Activated T-helper 1 cell treated with anti-CD3 and anti-CD28 coated beads, Interleukin-12 subunit alpha, Interleukin-12 subunit beta, Interleukin-2, Interleukin-4 antibody, amounts not matched to agents 30 ng/mL and 10 ng/mL and 1 ng/mL, durations not matched to agents 14 hours and 24 hours and 36 hours (primary cell): ENCODE measurements around the gene USP17L19. TPM values are rescaled to one million over a fixed set of nuclear protein-coding genes. Genes with fewer than 3 reads are reported as not detected.
A peak's percentile ranks its signal among the peaks of the same experiment; 100 is the strongest.
"Not testable (repeated sequence)": the region's sequence is repeated elsewhere in the genome, so short reads cannot be mapped to it uniquely, and the experiment has no call there.

Experiments
- DNase-seq: peaks from one replicate; pipeline ENCODE4 v3.0.0; 2021; ENCODE audit warnings: low spot score
- H3K27ac Mint-ChIP-seq: one replicate; pipeline ENCODE4 v1.8.0; 2021; ENCODE audit warnings: mild to moderate bottlenecking, mixed read lengths
- H3K27me3 Mint-ChIP-seq: one replicate; pipeline ENCODE4 v1.8.0; 2022; ENCODE audit warnings: mild to moderate bottlenecking, moderate library complexity, mixed read lengths; ENCODE audit not compliant: insufficient read depth
- H3K36me3 Mint-ChIP-seq: one replicate; pipeline ENCODE4 v1.8.0; 2021; ENCODE audit warnings: low read depth, mixed read lengths
- H3K4me1 Mint-ChIP-seq: one replicate; pipeline ENCODE4 v1.8.0; 2021; ENCODE audit warnings: low read depth, mixed read lengths
- H3K4me3 Mint-ChIP-seq: one replicate; pipeline ENCODE4 v1.8.0; 2021; ENCODE audit warnings: mild to moderate bottlenecking, moderate library complexity, mixed read lengths
- H3K9me3 Mint-ChIP-seq: one replicate; pipeline ENCODE4 v1.8.0; 2021; ENCODE audit warnings: mixed read lengths
- intact Hi-C: fragments of 100-400 bp; cut with micrococcal nuclease; formaldehyde crosslinking; loops from one replicate; pipeline ENCODE4 v1.15.1; 2024
- total RNA-seq: library from RNA; stranded (reverse); gene quantifications from 2 replicates; pipeline ENCODE4 v1.2.3, GENCODE V29; 2022

USP17L19 gene
- total RNA-seq, 1 donor from 2014 or later, result not detected

- H3K9me3 Mint-ChIP-seq, H3K4me3 Mint-ChIP-seq, H3K4me1 Mint-ChIP-seq, DNase-seq, H3K27ac Mint-ChIP-seq, H3K36me3 Mint-ChIP-seq, H3K27me3 Mint-ChIP-seq, intact Hi-C loops: not testable (repeated sequence)
Observed at GRCh38 chr4:9267319-9267718, 14.1 kb downstream of the USP17L19 start, which contains the start of gene USP17L22. Gene USP17L22 (plus strand): TSS chr4:9267619. CDS start chr4:9267619, 0 bp downstream.

DNA sequence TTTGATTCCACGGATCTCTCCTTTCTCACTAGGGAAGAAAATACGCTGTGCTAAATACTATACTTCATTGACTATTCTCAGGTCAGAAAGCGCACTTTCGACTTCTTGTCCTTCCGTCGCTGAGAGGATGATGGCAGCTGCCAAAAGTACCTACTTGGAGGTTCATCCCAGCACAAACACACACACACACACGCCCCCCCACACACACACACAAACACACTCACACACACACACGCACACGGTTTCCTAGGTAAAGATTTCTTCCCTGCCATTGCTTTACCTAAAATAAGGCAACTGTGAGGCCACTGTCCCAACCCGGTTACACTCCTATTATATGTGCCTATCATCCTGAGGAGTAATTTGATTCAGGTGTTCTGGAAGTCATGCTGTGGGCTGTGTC, 18.5 kb downstream of the USP17L19 start:
- H3K4me1 Mint-ChIP-seq, intact Hi-C loops, H3K27me3 Mint-ChIP-seq, H3K27ac Mint-ChIP-seq, H3K9me3 Mint-ChIP-seq, H3K36me3 Mint-ChIP-seq, H3K4me3 Mint-ChIP-seq: not testable (repeated sequence)
- DNase-seq, result peak; percentile 1

Other genes with a start within 250 kb of the USP17L19 start
- gene FAM90A26, start 83.0 kb upstream of the USP17L19 start, total RNA-seq, result not detected in 2 replicates
- not detected in 2 replicates for gene USP17L10, start 42.7 kb upstream of the USP17L19 start, total RNA-seq
- not detected in 2 replicates for gene USP17L11, start 38.0 kb upstream of the USP17L19 start, total RNA-seq
- gene USP17L12, start 33.2 kb upstream of the USP17L19 start, total RNA-seq, result not detected in 2 replicates
- not detected in 2 replicates for gene USP17L13, start 28.5 kb upstream of the USP17L19 start, total RNA-seq
- gene USP17L15, start 19.0 kb upstream of the USP17L19 start, total RNA-seq, result not detected in 2 replicates
- gene USP17L17, start 9.5 kb upstream of the USP17L19 start, total RNA-seq, result not detected in 2 replicates
- not detected in 2 replicates for gene USP17L18, start 4.7 kb upstream of the USP17L19 start, total RNA-seq
- not detected in 2 replicates for gene USP17L20, start 4.7 kb downstream of the USP17L19 start, total RNA-seq
- not detected in 2 replicates for gene USP17L21, start 9.5 kb downstream of the USP17L19 start, total RNA-seq
- gene USP17L22, start 14.2 kb downstream of the USP17L19 start, total RNA-seq, result not detected in 2 replicates
- not detected in 2 replicates for gene USP17L24, start 71.8 kb downstream of the USP17L19 start, total RNA-seq
- gene USP17L25, start 76.5 kb downstream of the USP17L19 start, total RNA-seq, result not detected in 2 replicates
- not detected in 2 replicates for gene USP17L26, start 81.3 kb downstream of the USP17L19 start, total RNA-seq
- gene USP17L5, start 86.0 kb downstream of the USP17L19 start, total RNA-seq, result not detected in 2 replicates
- not detected in 2 replicates for gene USP17L27, start 90.8 kb downstream of the USP17L19 start, total RNA-seq
- gene USP17L28, start 95.5 kb downstream of the USP17L19 start, total RNA-seq, result not detected in 2 replicates
- not detected in 2 replicates for gene USP17L29, start 100.3 kb downstream of the USP17L19 start, total RNA-seq
- not detected in 2 replicates for gene USP17L30, start 109.8 kb downstream of the USP17L19 start, total RNA-seq
- not detected in 2 replicates for gene DEFB131A, start 191.0 kb downstream of the USP17L19 start, total RNA-seq